Measurements from ENCODE around the gene B4GALT2. TPM values are rescaled to one million over a fixed set of nuclear protein-coding genes. Genes with fewer than 3 reads are reported as not detected.

B4GALT2 gene
- total RNA-seq, 1 donor from 2014 or later = 61.7 TPM

DNA sequence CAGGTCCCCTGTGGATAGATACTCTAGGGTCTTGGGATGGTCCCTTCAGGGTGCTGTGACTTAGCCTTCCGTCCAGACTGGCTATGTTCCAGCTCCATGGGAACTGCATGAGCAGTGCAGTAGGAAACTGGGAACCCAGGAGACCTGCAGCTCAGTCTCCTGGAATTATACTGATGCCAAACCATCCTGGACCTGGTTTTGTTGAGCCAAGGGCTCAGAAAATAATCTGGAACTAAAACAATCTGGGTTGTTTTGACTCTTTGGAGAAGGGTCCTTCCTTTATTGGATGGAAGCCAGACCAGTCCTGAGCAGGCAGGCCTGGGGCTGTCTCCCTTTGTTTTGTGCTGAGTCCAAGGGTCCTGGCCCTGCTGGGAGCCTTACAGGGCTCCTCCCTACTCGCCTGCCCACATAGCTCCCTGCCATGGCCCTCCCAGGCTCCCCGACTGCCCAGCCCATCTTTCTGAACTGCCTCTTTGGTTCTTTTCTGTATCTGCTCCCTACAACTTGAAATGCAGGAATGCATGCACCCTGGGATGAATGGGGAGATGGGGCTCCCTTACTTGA, 31.1 kb upstream of the B4GALT2 start:
- TF ChIP-seq, protein P1, sequence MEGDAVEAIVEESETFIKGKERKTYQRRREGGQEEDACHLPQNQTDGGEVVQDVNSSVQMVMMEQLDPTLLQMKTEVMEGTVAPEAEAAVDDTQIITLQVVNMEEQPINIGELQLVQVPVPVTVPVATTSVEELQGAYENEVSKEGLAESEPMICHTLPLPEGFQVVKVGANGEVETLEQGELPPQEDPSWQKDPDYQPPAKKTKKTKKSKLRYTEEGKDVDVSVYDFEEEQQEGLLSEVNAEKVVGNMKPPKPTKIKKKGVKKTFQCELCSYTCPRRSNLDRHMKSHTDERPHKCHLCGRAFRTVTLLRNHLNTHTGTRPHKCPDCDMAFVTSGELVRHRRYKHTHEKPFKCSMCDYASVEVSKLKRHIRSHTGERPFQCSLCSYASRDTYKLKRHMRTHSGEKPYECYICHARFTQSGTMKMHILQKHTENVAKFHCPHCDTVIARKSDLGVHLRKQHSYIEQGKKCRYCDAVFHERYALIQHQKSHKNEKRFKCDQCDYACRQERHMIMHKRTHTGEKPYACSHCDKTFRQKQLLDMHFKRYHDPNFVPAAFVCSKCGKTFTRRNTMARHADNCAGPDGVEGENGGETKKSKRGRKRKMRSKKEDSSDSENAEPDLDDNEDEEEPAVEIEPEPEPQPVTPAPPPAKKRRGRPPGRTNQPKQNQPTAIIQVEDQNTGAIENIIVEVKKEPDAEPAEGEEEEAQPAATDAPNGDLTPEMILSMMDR (IDR thresholded peaks at IDR 0.05; ENCODE audit: unreplicated experiment) = no peak
- H3K36me3 Mint-ChIP-seq (ENCODE audit: insufficient read depth) = peaks cover 2% of the 10 kb centered on the region
- H3K27me3 Mint-ChIP-seq = peaks cover 2% of the 10 kb centered on the region
- H3K27ac Mint-ChIP-seq = peak overlapping the region; percentile 81
- peak overlapping the region; percentile 87 for H3K4me3 Mint-ChIP-seq (ENCODE audit: low read depth)
- H3K9me3 Mint-ChIP-seq (ENCODE audit: low read depth) = no peaks in the 10 kb centered on the region
- DNase-seq (ENCODE audit: low spot score, unreplicated experiment) = no peak
- H3K4me1 Mint-ChIP-seq (ENCODE audit: low read depth) = peaks cover 19% of the 10 kb centered on the region

DNA sequence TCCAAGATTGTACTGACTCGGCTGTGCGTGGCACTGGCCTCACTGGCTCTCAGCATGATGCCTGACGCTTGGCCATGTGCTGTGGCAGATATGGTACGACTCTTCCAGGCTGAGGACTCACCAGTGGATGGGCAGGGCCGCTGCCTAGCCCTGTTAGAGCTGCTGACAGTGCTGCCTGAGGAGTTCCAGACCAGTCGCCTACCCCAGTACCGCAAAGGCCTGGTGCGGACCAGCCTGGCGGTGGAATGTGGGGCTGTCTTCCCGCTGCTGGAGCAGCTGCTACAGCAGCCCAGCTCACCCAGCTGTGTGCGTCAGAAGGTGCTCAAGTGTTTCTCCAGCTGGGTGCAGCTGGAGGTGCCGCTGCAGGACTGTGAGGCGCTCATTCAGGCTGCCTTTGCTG, 29.3 kb upstream of the B4GALT2 start:
- Mint-ChIP-seq H3K4me1 (ENCODE audit: low read depth) (peaks cover 22% of the 10 kb centered on the region), H3K36me3 (ENCODE audit: insufficient read depth) (peaks cover 2% of the 10 kb centered on the region), H3K4me3 (ENCODE audit: low read depth) (no peak overlapping the region), H3K27me3 (no peaks in the 10 kb centered on the region), H3K27ac (no peak overlapping the region), H3K9me3 (ENCODE audit: low read depth) (no peaks in the 10 kb centered on the region)
- no peak for DNase-seq (ENCODE audit: low spot score, unreplicated experiment)
- TF ChIP-seq, protein P1 (IDR thresholded peaks at IDR 0.05; ENCODE audit: unreplicated experiment) = no peak

GRCh38 chr1:43951021-43951985, 27.7 kb upstream of the B4GALT2 start:
- no peaks in the 10 kb centered on the region for H3K9me3 Mint-ChIP-seq (ENCODE audit: low read depth)
- DNase-seq (ENCODE audit: low spot score, unreplicated experiment) = no peak
- peaks cover 15% of the 10 kb centered on the region for H3K4me1 Mint-ChIP-seq (ENCODE audit: low read depth)
- H3K27ac Mint-ChIP-seq = no peak overlapping the region
- H3K4me3 Mint-ChIP-seq (ENCODE audit: low read depth) = no peak overlapping the region
- peaks cover 2% of the 10 kb centered on the region for H3K36me3 Mint-ChIP-seq (ENCODE audit: insufficient read depth)
- TF ChIP-seq, protein P1 (IDR thresholded peaks at IDR 0.05; ENCODE audit: unreplicated experiment) = no peak
- H3K27me3 Mint-ChIP-seq = no peaks in the 10 kb centered on the region

GRCh38 chr1:43952731-43953346, 26.2 kb upstream of the B4GALT2 start:
- Mint-ChIP-seq H3K4me3 (ENCODE audit: low read depth) (no peak overlapping the region), H3K27me3 (no peaks in the 10 kb centered on the region), H3K36me3 (ENCODE audit: insufficient read depth) (peaks cover 4% of the 10 kb centered on the region), H3K4me1 (ENCODE audit: low read depth) (peaks cover 10% of the 10 kb centered on the region), H3K9me3 (ENCODE audit: low read depth) (no peaks in the 10 kb centered on the region), H3K27ac (no peak overlapping the region)
- DNase-seq (ENCODE audit: low spot score, unreplicated experiment) = no peak
- TF ChIP-seq, protein P1 (IDR thresholded peaks at IDR 0.05; ENCODE audit: unreplicated experiment) = no peak

- peak overlapping the region; percentile 40 for H3K27ac Mint-ChIP-seq
- H3K27me3 Mint-ChIP-seq = no peaks in the 10 kb centered on the region
- peaks cover 7% of the 10 kb centered on the region for H3K4me1 Mint-ChIP-seq (ENCODE audit: low read depth)
- H3K9me3 Mint-ChIP-seq (ENCODE audit: low read depth) = no peaks in the 10 kb centered on the region
- no peak for DNase-seq (ENCODE audit: low spot score, unreplicated experiment)
- TF ChIP-seq, protein P1 (IDR thresholded peaks at IDR 0.05; ENCODE audit: unreplicated experiment) = no peak
- H3K4me3 Mint-ChIP-seq (ENCODE audit: low read depth) = no peak overlapping the region
- H3K36me3 Mint-ChIP-seq (ENCODE audit: insufficient read depth) = peaks cover 6% of the 10 kb centered on the region
These were observed 25.6 kb upstream of the B4GALT2 start for GRCh38 chr1:43953361-43953760.
